GM12892 (cell line): ENCODE results near the gene NARS2.
A peak's percentile ranks its signal among the peaks of the same experiment; 100 is the strongest.
"Not testable (repeated sequence)": the region's sequence is repeated elsewhere in the genome, so short reads cannot be mapped to it uniquely, and the experiment has no call there.

ENCODE experiments used
- DNase-seq: peaks from one replicate; pipeline ENCODE4 v3.0.0; 2011; ENCODE audit not compliant: insufficient read length
- FAIRE-seq: peaks from 2 replicates; lab custom pipeline; 2011; peaks lifted over from hg19 to GRCh38; lab: Jason Lieb, UNC
- POLR2A ChIP-seq: IDR thresholded peaks from 2 replicates; pipeline ENCODE4 v1.6.1; 2011; ENCODE audit warnings: low read depth, low read length, control low read depth
- POLR2AphosphoS5 ChIP-seq: IDR thresholded peaks from 2 replicates; pipeline ENCODE4 v1.6.1; 2011; ENCODE audit warnings: low read depth, low read length, control low read depth
- TAF1 ChIP-seq: IDR thresholded peaks from 2 replicates; pipeline ENCODE4 v1.6.1; 2011; ENCODE audit warnings: low read depth, mild to moderate bottlenecking, control low read depth, low read length, borderline replicate concordance

The NARS2 gene

DNA sequence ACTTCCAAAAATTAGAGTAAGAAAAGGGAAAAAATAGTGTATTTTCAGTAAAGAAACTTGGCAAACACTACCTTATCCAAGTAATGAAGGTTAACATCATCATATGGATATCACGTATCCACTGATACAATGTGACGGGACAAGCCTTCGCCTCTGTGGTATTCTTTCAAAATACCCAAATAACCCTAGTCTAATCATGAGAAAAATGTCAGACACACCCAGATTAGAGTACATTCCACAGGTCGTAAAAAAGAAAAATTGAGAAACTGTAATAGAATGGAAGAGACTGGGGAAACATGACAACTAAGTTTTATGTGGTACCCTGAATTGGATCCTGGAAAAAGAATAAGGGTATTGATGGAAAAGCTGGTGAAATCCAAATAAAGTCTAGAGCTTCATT is 48.9 kb downstream of the NARS2 start:
- DNase-seq (no peak), FAIRE-seq (no peak)
- TF ChIP-seq TAF1 (no peak), POLR2AphosphoS5 (no peak), POLR2A (no peak)

DNA sequence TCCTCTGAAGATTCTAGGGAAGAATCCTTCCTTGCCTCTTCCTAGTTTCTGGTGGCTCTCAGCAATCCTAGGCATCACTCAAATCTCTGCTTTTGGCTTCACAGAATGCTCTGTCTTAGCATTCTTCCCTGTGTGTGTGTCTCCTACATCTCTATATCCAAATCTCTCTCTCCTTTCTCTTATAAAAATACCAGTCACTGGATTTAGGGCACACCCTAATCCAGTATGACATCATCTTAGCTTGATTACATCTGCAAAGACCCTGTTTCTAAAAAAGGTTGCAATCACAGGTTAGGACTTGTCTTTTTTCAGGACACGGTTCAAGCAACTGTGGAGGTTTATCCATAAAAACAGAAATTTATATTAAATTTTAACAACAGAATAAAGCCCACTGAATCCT is 54.4 kb downstream of the NARS2 start:
- no peak for FAIRE-seq
- no peak for DNase-seq
- no peak for TF ChIP-seq POLR2A
- no peak for TF ChIP-seq TAF1
- TF ChIP-seq POLR2AphosphoS5, result no peak

DNA sequence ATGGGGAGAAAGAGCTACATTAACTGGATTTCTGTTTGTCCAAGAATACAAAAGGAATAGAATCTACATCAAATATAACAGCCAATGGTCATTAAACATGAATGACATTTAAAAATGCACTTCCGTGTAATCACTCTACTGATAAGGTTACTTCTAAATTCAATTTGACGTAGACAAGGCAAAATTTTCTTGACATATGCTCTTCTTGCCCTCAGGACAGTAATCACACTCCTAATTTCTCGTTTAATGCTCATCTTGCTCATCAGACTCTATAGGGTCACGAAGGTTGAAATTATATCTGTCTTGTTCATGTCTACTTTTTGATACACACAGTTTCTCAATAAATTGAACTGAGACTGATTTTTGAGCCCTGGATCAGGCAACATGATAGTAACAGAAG is 58.4 kb downstream of the NARS2 start:
- DNase-seq, result no peak
- FAIRE-seq, result no peak

GRCh38 chr11:78514922-78515502 is 59.7 kb downstream of the NARS2 start:
- FAIRE-seq (no peak), DNase-seq (no peak)
- TF ChIP-seq POLR2A (no peak), POLR2AphosphoS5 (no peak), TAF1 (no peak)

More for the DNA sequence above, 58.4 kb downstream of the NARS2 start:
- no peak for TF ChIP-seq POLR2A
- TF ChIP-seq POLR2AphosphoS5, result no peak
- TF ChIP-seq TAF1, result no peak

DNA sequence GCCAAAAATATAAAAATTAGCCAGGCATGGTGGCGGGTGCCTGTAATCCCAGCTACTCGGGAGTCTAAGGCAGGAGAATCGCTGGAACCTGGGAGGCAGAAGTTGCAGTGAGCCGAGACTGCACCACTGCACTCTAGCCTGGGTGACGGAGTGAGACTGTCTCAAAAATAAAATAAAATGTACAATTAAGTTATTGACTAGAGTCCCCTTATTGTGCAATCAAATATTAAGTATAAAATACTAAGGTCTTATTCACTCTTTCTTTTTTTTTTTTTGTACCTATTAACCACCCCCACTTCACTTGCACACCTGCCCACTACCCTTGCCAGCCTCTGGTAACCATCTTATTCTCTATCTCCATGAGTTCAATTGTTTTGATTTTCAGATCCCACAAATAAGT is 61.6 kb downstream of the NARS2 start:
- FAIRE-seq, DNase-seq: not testable (repeated sequence)

GRCh38 chr11:78510597-78510996 is 64.1 kb downstream of the NARS2 start:
- DNase-seq (no peak), FAIRE-seq (no peak)
- no peak for TF ChIP-seq TAF1
- TF ChIP-seq POLR2A, result no peak
- no peak for TF ChIP-seq POLR2AphosphoS5

DNA sequence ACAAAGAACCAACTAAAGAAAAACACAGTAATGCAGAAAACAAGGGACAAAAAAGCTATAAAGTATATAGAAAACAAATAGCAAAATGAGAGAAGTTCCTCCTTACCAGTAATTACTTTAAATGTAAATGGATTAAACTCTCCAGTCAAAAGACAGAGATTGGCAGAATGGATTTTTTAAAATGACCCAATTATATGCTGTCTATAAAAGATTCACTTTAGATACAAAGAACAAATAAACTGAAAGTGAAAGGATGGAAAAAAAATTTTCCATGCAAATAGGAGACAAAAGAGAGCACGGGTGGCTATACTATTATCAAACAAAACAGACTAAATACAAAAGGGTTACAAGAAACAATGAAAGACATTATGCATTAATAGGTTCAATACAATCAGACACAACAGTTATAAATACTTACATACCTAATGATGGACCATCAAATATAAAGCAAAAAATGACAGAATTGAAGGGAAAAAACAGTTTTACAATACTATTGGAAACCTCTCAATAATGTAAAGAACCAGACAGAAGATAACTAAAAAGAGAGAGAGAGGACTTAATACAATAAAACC is 64.6 kb downstream of the NARS2 start:
- no peak for TF ChIP-seq TAF1
- TF ChIP-seq POLR2A, result no peak
- TF ChIP-seq POLR2AphosphoS5, result no peak
- FAIRE-seq (no peak), DNase-seq (no peak)

DNA sequence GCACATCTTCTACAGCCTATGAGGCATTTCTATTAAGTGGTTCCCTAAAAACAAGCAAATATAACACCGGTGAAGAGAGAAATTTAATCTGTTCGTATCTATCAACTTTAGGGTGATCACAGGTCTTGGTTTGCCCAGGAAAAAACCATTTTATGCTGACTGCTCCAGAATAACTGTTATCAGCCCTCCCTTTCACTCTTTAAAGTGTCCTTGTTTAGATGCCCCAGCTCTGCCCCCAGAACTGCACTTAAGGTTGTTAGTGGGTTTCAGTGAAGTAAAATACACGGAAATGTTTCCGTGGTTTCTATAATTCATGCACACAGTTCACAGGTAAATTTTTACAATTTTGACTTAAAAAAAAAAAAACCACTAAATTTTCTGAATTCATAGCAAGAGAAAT is 70.0 kb downstream of the NARS2 start:
- DNase-seq (no peak), FAIRE-seq (no peak)
- TF ChIP-seq TAF1 (no peak), POLR2AphosphoS5 (no peak), POLR2A (no peak)

- DNase-seq, result no peak
Measured at GRCh38 chr11:78504181-78504580, 70.5 kb downstream of the NARS2 start.

GRCh38 chr11:78499971-78500370 is 74.7 kb downstream of the NARS2 start:
- FAIRE-seq (peak; percentile 66), DNase-seq (no peak)
- no peak for TF ChIP-seq POLR2A
- TF ChIP-seq POLR2AphosphoS5, result no peak
- TF ChIP-seq TAF1, result no peak

More at GRCh38 chr11:78504181-78504580, 70.5 kb downstream of the NARS2 start:
- FAIRE-seq, result no peak
- no peak for TF ChIP-seq POLR2AphosphoS5
- no peak for TF ChIP-seq POLR2A
- no peak for TF ChIP-seq TAF1

GRCh38 chr11:78497293-78497692 is 77.4 kb downstream of the NARS2 start:
- no peak for FAIRE-seq

GRCh38 chr11:78493413-78493975 is 81.2 kb downstream of the NARS2 start:
- DNase-seq (no peak), FAIRE-seq (peak; percentile 46)
- TF ChIP-seq POLR2AphosphoS5, result no peak
- TF ChIP-seq TAF1, result no peak
- no peak for TF ChIP-seq POLR2A

More at GRCh38 chr11:78497293-78497692, 77.4 kb downstream of the NARS2 start:
- no peak for DNase-seq
- no peak for TF ChIP-seq POLR2A
- TF ChIP-seq POLR2AphosphoS5, result no peak
- no peak for TF ChIP-seq TAF1

- TF ChIP-seq TAF1 (no peak), POLR2A (no peak), POLR2AphosphoS5 (no peak)
- DNase-seq, result no peak
- FAIRE-seq, result no peak
Measured at GRCh38 chr11:78492973-78493372, 81.7 kb downstream of the NARS2 start.
